HFFc6 (cell line): Measurements from ENCODE around the gene TSHZ1. TPM values are rescaled to one million over a fixed set of nuclear protein-coding genes. Genes with fewer than 3 reads are reported as not detected.

Experiments
- DNase-seq: peaks from one replicate; pipeline ENCODE4 v3.0.0-alpha.2; 2018
- H3K27ac Mint-ChIP-seq: 2 replicates; pipeline ENCODE4 v1.8.0; 2020; ENCODE audit warnings: mild to moderate bottlenecking, mixed read lengths
- H3K27me3 Mint-ChIP-seq: 2 replicates; pipeline ENCODE4 v1.8.0; 2021; ENCODE audit warnings: mild to moderate bottlenecking, moderate library complexity, mixed read lengths; ENCODE audit not compliant: insufficient read depth
- H3K36me3 Mint-ChIP-seq: 2 replicates; pipeline ENCODE4 v1.8.0; 2021; ENCODE audit warnings: low read depth, mixed read lengths
- H3K4me1 Mint-ChIP-seq: 2 replicates; pipeline ENCODE4 v1.8.0; 2020; ENCODE audit warnings: low read depth, mixed read lengths
- H3K4me3 Mint-ChIP-seq: 2 replicates; pipeline ENCODE4 v1.8.0; 2020; ENCODE audit warnings: mild to moderate bottlenecking, moderate library complexity, mixed read lengths
- H3K9me3 Mint-ChIP-seq: 2 replicates; pipeline ENCODE4 v1.8.0; 2020; ENCODE audit warnings: mild to moderate bottlenecking, mixed read lengths
- CTCF ChIP-seq: fragments of 200-600 bp; sonication (generic); IDR thresholded peaks from 2 replicates; pipeline ENCODE4 v1.5.0; 2021; ENCODE audit warnings: antibody characterized with exemption, mild to moderate bottlenecking
- total RNA-seq, 6 experiments: library from RNA; stranded (reverse); fragmentation: NEBNext Ultra II Directional; extraction: Animal tissue kit (Norgen Biotek cat#: 25700); gene quantifications; 2 replicates in 1 of 6; 3 replicates in 5 of 6; pipeline ENCODE4 v1.2.3, GENCODE V29; 2021

Gene TSHZ1
- total RNA-seq, 6 experiments from 2014 or later, result 18.6 to 25.0 (median 23.3) TPM

GRCh38 chr18:75206452-75207309 is 3.9 kb upstream of the TSHZ1 start:
- DNase-seq, result no peak
- Mint-ChIP-seq H3K36me3 (peaks cover 17% of the 10 kb centered on the region), H3K4me1 (peaks cover 54% of the 10 kb centered on the region), H3K27ac (peak overlapping the region; percentile 99), H3K9me3 (no peaks in the 10 kb centered on the region), H3K4me3 (peak overlapping the region; percentile 100), H3K27me3 (peaks cover 3% of the 10 kb centered on the region; the same call in 1 of the 2 replicates)
- no peak for TF ChIP-seq CTCF

- Mint-ChIP-seq H3K4me1 (peaks cover 48% of the 10 kb centered on the region), H3K27me3 (peaks cover 3% of the 10 kb centered on the region; the same call in 1 of the 2 replicates), H3K9me3 (no peaks in the 10 kb centered on the region), H3K27ac (peak overlapping the region; percentile 99), H3K36me3 (peaks cover 14% of the 10 kb centered on the region), H3K4me3 (peak overlapping the region; percentile 100)
- TF ChIP-seq CTCF, result no peak
- peak; percentile 60 for DNase-seq
Observed at GRCh38 chr18:75207310-75208154, 3.1 kb upstream of the TSHZ1 start.

- H3K4me3 Mint-ChIP-seq, result peak overlapping the region; percentile 100
- H3K4me1 Mint-ChIP-seq, result peaks cover 48% of the 10 kb centered on the region
Observed at GRCh38 chr18:75208155-75208835, 2.3 kb upstream of the TSHZ1 start.

GRCh38 chr18:75208836-75209128 is 1.8 kb upstream of the TSHZ1 start:
- Mint-ChIP-seq H3K4me1 (peaks cover 49% of the 10 kb centered on the region), H3K9me3 (no peaks in the 10 kb centered on the region), H3K27ac (peak overlapping the region; percentile 99; the same call in 1 of the 2 replicates), H3K27me3 (peaks cover 3% of the 10 kb centered on the region; the same call in 1 of the 2 replicates), H3K36me3 (peaks cover 17% of the 10 kb centered on the region), H3K4me3 (peak overlapping the region; percentile 100; the same call in 1 of the 2 replicates)
- no peak for TF ChIP-seq CTCF
- DNase-seq, result no peak

More at GRCh38 chr18:75208155-75208835, 2.3 kb upstream of the TSHZ1 start:
- TF ChIP-seq CTCF, result peak; percentile 32
- DNase-seq, result no peak
- Mint-ChIP-seq H3K27me3 (peaks cover 3% of the 10 kb centered on the region; the same call in 1 of the 2 replicates), H3K36me3 (peaks cover 17% of the 10 kb centered on the region), H3K9me3 (no peaks in the 10 kb centered on the region), H3K27ac (peak overlapping the region; percentile 99)
